ENCODE data around the gene KRTAP12-2.
"Not testable (repeated sequence)": the region's sequence is repeated elsewhere in the genome, so short reads cannot be mapped to it uniquely, and the experiment has no call there.

Gene KRTAP12-2

DNA sequence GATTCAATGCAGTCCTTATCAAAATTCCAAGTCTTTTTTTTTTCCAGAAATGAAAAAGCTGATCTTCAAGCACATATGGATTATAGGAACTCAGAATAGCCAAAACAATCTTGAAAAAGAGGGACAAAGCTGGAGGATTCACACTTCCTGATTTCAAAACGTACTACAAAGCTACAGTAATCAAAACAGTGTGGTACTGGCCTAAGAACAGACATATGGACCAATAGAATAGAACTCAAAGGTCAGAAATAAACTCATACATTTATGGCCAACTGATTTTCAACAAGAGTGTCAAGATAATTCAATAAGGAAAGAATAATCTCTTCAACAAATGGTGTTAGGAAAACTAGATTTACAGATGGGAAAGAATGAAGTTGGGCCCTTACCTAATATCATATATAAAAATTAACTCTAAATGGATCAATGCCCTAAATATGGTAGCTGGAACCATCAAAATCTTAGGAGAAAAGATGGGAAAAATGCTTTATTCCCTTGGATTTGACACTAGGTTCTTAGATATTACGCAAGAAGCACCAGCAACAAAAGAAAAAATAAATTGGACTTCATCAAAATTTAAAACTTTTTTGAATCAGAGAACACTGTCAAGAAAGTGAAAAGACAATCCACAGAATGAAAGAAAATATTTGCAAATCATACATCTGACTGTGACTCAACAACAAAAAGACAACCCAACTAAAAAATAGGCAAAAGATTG lies 26.2 kb upstream of the KRTAP12-2 start:
- no peak for DNase-seq (ENCODE audit: low spot score)
- ChIA-PET CTCF (no interaction called here), POLR2A (ENCODE audit: low non-redundant PET) (no interaction called here)
- TF ChIP-seq, protein P1, sequence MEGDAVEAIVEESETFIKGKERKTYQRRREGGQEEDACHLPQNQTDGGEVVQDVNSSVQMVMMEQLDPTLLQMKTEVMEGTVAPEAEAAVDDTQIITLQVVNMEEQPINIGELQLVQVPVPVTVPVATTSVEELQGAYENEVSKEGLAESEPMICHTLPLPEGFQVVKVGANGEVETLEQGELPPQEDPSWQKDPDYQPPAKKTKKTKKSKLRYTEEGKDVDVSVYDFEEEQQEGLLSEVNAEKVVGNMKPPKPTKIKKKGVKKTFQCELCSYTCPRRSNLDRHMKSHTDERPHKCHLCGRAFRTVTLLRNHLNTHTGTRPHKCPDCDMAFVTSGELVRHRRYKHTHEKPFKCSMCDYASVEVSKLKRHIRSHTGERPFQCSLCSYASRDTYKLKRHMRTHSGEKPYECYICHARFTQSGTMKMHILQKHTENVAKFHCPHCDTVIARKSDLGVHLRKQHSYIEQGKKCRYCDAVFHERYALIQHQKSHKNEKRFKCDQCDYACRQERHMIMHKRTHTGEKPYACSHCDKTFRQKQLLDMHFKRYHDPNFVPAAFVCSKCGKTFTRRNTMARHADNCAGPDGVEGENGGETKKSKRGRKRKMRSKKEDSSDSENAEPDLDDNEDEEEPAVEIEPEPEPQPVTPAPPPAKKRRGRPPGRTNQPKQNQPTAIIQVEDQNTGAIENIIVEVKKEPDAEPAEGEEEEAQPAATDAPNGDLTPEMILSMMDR (conservative IDR thresholded peaks at IDR 0.05; ENCODE audit: low read depth): no peak
- no peak overlapping the region for H3K27ac ChIP-seq

DNA sequence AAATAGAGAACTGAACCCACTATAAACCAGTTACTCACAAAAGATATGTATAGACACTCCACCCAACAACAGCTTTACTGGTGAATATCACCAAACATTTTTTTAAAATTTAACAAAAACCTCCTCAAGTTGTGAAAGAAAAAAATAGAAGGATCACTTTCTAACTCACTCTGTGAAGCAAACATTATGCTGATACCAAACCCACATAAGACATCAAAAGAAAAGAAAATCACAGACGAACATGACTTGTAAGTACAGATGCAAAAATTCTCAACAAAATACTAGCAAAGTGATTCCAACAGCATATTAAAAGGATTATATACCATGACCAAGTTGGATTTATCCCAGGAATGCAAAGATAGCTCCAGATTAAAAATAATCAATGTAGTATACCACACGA lies 25.0 kb upstream of the KRTAP12-2 start:
- CTCF ChIA-PET: no interaction called here
- POLR2A ChIA-PET (ENCODE audit: low non-redundant PET): no interaction called here
- no peak overlapping the region for H3K27ac ChIP-seq
- no peak for DNase-seq (ENCODE audit: low spot score)
- TF ChIP-seq, protein P1 (conservative IDR thresholded peaks at IDR 0.05; ENCODE audit: low read depth): no peak

DNA sequence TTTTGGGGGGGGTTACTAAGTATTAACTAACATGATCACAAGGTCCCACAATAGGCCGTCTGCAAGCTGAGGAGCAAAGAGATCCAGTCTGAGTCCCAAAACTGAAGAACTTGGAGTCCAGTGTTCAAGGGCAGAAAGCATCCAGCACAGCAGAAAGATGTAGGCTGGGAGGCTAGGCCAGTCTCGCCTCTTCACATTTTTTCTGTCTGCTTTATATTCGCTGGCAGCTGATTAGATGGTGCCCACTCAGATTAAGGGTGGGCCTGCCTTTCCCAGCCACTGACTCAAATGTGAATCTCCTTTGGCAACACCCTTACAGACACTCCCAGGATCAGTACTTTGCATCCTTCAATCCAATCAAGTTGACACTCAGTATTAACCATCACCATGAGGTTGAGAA lies 23.0 kb upstream of the KRTAP12-2 start:
- DNase-seq (ENCODE audit: low spot score); POLR2A ChIA-PET (ENCODE audit: low non-redundant PET); CTCF ChIA-PET; H3K27ac ChIP-seq: not testable (repeated sequence)

DNA sequence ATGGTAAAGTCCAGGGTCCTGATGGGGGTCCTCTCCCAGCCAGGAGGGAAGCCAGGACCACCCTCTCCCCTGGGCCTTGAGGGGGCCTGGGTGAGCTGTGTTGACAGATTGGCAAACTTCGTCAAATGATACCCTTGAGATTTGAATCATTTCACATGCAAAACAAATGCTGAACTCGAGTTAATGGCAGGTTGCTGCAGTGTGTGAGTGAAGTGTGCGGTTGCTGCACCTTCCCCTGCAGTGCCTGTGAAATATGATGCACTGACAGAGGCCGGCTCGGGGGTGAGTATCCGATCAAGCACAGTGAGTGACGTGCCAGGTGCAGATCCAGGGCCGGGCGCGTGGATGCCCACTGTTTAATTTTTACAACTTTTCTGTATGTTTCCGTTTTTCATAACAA lies 20.9 kb upstream of the KRTAP12-2 start:
- CTCF ChIA-PET: interaction anchor here (0.7 kb wide), 1 partner anchor 137 kb away, joined by 4 read pairs; no protein-coding TSS in a partner anchor
- DNase-seq (ENCODE audit: low spot score): no peak
- no peak overlapping the region for H3K27ac ChIP-seq
- TF ChIP-seq, protein P1 (conservative IDR thresholded peaks at IDR 0.05; ENCODE audit: low read depth): no peak
- POLR2A ChIA-PET (ENCODE audit: low non-redundant PET): no interaction called here

DNA sequence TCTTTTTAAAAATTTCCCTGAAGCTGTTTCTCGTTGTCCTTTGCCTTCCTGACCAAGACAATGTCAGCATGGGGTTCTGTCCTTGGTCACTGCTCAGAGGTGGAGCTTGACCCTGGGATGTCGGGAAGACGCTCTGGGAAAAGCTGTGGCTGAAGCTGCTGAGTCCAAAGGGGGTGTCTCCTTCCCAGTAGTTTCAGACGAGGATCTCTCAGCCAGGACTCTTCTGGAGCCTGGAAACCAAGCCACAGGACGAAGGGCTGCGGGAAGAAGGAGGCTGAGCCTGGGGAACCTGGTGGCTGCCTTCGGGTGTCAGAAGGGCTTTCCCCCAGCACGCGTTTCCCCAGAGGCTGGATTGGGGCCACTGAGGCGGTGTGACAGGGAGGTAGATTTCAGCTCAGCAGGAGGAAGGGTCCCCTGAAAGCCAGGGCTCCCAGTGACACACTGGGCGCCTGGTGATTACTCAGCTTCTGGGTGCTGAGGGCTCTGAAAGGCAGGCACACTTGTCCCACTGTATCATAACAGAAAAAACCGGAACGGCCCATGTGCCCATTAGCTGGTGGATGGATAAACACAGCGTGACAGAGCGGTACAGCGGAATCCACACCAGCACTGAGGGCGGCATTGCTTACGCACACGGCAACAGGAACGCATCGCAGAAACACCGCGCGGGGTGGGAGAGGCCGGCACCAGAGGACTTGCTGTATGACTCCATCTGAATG lies 20.3 kb upstream of the KRTAP12-2 start:
- DNase-seq (ENCODE audit: low spot score): no peak
- CTCF ChIA-PET: interaction anchor here (0.7 kb wide), 1 partner anchor 136 kb away, joined by 4 read pairs; no protein-coding TSS in a partner anchor
- TF ChIP-seq, protein P1 (conservative IDR thresholded peaks at IDR 0.05; ENCODE audit: low read depth): no peak
- POLR2A ChIA-PET (ENCODE audit: low non-redundant PET): no interaction called here
- no peak overlapping the region for H3K27ac ChIP-seq

DNA sequence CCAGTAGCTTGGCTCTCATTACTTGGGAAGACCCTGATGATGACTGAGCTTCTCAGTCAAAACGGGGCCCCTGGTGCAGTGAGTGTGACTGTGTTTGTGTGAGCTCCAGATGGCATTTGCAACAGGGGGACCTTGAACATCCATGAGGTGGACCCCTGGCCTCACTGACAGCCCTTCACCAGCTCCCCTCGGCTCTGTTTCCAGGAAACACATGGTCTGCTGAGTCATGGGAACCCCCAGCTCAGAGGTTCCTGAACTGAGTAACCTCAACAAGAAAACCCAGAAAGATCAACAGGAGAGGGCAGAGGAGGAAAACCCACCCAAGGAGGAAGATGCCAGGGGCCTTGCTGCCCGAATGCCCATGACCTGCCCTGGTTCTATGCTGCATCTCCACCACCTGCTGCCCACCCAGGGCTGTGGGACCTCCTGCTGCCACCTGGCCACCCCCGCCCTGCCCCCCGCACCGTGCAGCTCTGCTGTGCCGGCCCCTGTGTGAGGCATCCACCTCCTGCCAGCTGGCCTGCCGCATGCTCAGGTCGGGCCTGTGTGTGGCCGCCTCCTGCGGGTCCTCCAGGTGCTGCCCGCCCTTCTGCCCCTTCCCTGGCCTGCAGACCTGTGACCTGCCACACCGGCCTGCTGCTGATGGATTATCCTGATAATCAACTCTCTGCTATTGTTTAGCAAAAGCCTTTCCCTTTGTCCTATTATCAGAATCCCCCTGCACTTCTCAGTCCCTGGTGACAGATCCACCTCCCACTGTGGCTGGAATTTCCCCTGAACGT lies 19.5 kb upstream of the KRTAP12-2 start:
- H3K27ac ChIP-seq: no peak overlapping the region
- CTCF ChIA-PET: no interaction called here
- TF ChIP-seq, protein P1 (conservative IDR thresholded peaks at IDR 0.05; ENCODE audit: low read depth): no peak
- no peak for DNase-seq (ENCODE audit: low spot score)
- POLR2A ChIA-PET (ENCODE audit: low non-redundant PET): no interaction called here

DNA sequence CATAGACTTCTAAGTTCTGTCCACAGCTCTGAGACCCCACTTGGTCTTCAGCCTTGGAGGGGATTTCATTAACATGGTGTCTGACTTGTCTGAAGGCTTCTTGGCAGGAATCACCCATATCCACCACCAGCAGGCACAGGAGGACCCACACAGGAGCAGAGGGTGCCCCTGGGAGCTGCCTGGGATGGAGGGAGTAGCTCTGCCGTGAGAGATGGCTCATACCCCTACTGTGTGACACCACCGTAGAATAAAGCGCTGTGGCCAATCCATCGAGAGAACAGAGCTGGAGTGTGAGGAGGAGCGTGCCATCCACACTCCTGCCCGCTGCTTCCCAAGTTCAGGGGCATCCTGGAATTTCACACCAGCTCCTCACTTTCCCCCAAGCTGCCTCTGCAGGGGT lies 18.3 kb upstream of the KRTAP12-2 start:
- H3K27ac ChIP-seq; POLR2A ChIA-PET (ENCODE audit: low non-redundant PET); DNase-seq (ENCODE audit: low spot score); CTCF ChIA-PET: not testable (repeated sequence)
